Measurements from ENCODE around the gene VPS39. TPM values are rescaled to one million over a fixed set of nuclear protein-coding genes. Genes with fewer than 3 reads are reported as not detected.

Gene VPS39
- total and polyA plus RNA-seq, 9 of the 15 experiments (the other 6 are each of a cell fraction or from before 2014, with no cell fraction given): 3.2 to 37.3 (median 21.8) TPM

GRCh38 chr15:42171795-42172194 lies 36.3 kb downstream of the VPS39 start:
- no peaks in the 10 kb centered on the region for H3K79me2 ChIP-seq (ENCODE audit: control insufficient read depth, insufficient read depth, low read length)
- CTCF ChIA-PET (ENCODE audit: low intra/inter-chr PET ratio): no interaction called here
- peaks cover 54% of the 10 kb centered on the region for H3K36me3 ChIP-seq (ENCODE audit: control insufficient read depth, insufficient read depth, low read length)
- no TSS peak for BruUV-seq (replicated peaks)
- in situ Hi-C loops (cut with MboI) (no loop called here), intact Hi-C loops (cut with micrococcal nuclease) (no loop called here)
- no peak overlapping the region for H2AFZ ChIP-seq (ENCODE audit: low read depth, low read length)
- DNase-seq (ENCODE audit: extremely low read depth in 1 of 4, low spot score in 3 of 4) (no peak), ATAC-seq (peak; percentile 33; the same call in 1 of the 3 replicates), FAIRE-seq (peak; percentile 52)
- POLR2A ChIA-PET: interaction anchor here (0.9 kb wide), 1 partner anchor 14 kb away, joined by 3 read pairs; no protein-coding TSS in a partner anchor
- no peaks in the 10 kb centered on the region for H3K27me3 ChIP-seq (ENCODE audit: control insufficient read depth in 2 of 2, insufficient read depth in 2 of 2, low read length in 2 of 2)
- H3K4me2 ChIP-seq (ENCODE audit: insufficient read depth, low read length): no peak overlapping the region
- no peak overlapping the region for H3K9ac ChIP-seq (ENCODE audit: insufficient read depth in 1 of 2, low read depth in 2 of 2, low read length in 2 of 2)
- H3K4me3 ChIP-seq: no peak overlapping the region
- WGBS (ENCODE audit: insufficient coverage, low coverage, missing lambda C conversion rate): 47% methylated on average over 1 of the region's 1 CpG
- H3K4me1 ChIP-seq (replicated peaks in 1 of 2; ENCODE audit: control insufficient read depth in 2 of 2, insufficient read depth in 2 of 2, low read length in 2 of 2): no peaks in the 10 kb centered on the region; a peak in 2 of 5 replicates
- no peak overlapping the region for H3K27ac ChIP-seq (ENCODE audit: extremely low read depth, low read depth, low read length)
- no peaks in the 10 kb centered on the region for H3K9me3 ChIP-seq (replicated peaks; ENCODE audit: control insufficient read depth, insufficient read depth, low read depth, low read length)
- no peaks in the 10 kb centered on the region for H4K20me1 ChIP-seq (replicated peaks; ENCODE audit: control insufficient read depth, insufficient read depth, low read length)
- no peaks in the 10 kb centered on the region for H3K9me1 ChIP-seq (ENCODE audit: control insufficient read depth, insufficient read depth, low read length)
- TF ChIP-seq ATF7 (IDR thresholded peaks at IDR 0.05) (peak; percentile 57; the same call in 1 of the 2 replicates), ZHX1 (conservative IDR thresholded peaks at IDR 0.05; ENCODE audit: low read length) (no peak), ERF (CRISPR knock-in tag; IDR thresholded peaks at IDR 0.05) (no peak), MCM7 (IDR thresholded peaks at IDR 0.05) (no peak), MTA1 (IDR thresholded peaks at IDR 0.05; ENCODE audit: borderline replicate concordance) (no peak), FOXK1 (CRISPR knock-in tag; IDR thresholded peaks at IDR 0.05; ENCODE audit: borderline replicate concordance) (no peak), CEBPG (CRISPR knock-in tag; IDR thresholded peaks at IDR 0.05) (no peak), CEBPG (tag; conservative IDR thresholded peaks at IDR 0.05 in 1 of 2, IDR thresholded peaks at IDR 0.05 in 1 of 2) (peak in 1 of 2 experiments; percentile 79; a peak in 2 of 4 replicates), KHSRP (IDR thresholded peaks at IDR 0.05) (no peak), ZNF174 (CRISPR knock-in tag; IDR thresholded peaks at IDR 0.05) (no peak), ZBTB7A (IDR thresholded peaks at IDR 0.05; ENCODE audit: borderline replicate concordance, control insufficient read depth, low read depth, low read length) (no peak), BRD9 (IDR thresholded peaks at IDR 0.05; ENCODE audit: low read depth, partially characterized antibody) (no peak), ZBTB12 (CRISPR knock-in tag; IDR thresholded peaks at IDR 0.05) (no peak), JUND (IDR thresholded peaks at IDR 0.05; ENCODE audit: borderline replicate concordance, low read depth, low read length) (0 out of 2 replicates have a peak, but pooled peaks have one; percentile 20), JUND (tag; IDR thresholded peaks at IDR 0.05; ENCODE audit: borderline replicate concordance, low read depth, low read length) (no peak)
- TF ChIP-seq, protein P1, sequence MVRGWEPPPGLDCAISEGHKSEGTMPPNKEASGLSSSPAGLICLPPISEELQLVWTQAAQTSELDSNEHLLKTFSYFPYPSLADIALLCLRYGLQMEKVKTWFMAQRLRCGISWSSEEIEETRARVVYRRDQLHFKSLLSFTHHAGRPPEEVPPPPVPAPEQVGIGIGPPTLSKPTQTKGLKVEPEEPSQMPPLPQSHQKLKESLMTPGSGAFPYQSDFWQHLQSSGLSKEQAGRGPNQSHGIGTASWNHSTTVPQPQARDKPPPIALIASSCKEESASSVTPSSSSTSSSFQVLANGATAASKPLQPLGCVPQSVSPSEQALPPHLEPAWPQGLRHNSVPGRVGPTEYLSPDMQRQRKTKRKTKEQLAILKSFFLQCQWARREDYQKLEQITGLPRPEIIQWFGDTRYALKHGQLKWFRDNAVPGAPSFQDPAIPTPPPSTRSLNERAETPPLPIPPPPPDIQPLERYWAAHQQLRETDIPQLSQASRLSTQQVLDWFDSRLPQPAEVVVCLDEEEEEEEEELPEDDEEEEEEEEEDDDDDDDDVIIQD (CRISPR knock-in tag; IDR thresholded peaks at IDR 0.05): no peak
- TF ChIP-seq, protein P2, sequence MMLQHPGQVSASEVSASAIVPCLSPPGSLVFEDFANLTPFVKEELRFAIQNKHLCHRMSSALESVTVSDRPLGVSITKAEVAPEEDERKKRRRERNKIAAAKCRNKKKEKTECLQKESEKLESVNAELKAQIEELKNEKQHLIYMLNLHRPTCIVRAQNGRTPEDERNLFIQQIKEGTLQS (IDR thresholded peaks at IDR 0.05): peak; percentile 67; the same call in 1 of the 2 replicates
- TF ChIP-seq, protein P2 (CRISPR knock-in tag; conservative IDR thresholded peaks at IDR 0.05): no peak

All from K562 (cell line).